ENCODE measurements around the gene PTRHD1. TPM values are rescaled to one million over a fixed set of nuclear protein-coding genes. Genes with fewer than 3 reads are reported as not detected.
"Not testable (repeated sequence)": the region's sequence is repeated elsewhere in the genome, so short reads cannot be mapped to it uniquely, and the experiment has no call there.

The PTRHD1 gene
- total RNA-seq, 4 donors from 2014 or later, result 8.4 to 19.7 (median 14.4) TPM

DNA sequence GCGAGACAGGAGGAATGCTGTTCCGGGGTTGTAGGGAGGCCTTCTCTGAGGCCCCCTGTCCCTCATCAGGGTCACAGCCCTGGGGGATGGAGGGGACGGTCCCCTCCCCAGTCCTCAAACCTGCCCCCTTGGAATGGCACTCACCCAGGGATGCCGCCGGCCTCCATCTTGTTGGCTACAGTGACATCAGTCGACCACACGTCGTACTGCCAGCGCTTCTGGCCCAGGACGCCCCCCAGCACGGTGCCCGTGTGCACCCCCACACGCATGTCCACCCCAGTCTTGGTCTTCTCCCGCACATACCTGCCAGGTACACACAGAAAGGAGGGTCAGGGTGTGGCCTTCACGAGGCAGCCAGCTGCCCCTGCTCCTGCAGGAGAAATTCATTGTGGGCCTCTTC, 46.5 kb upstream of the PTRHD1 start:
- no peaks in the 10 kb centered on the region for H3K9me3 ChIP-seq
- WGBS, 2 donors, result 91 to 93% methylated on average over 15 of the region's 15 CpGs
- H3K27me3 ChIP-seq, result no peaks in the 10 kb centered on the region
- H3K36me3 ChIP-seq, result peaks cover 0 to 99% (median 12%) of the 10 kb centered on the region in 3 donors
- H3K4me3 ChIP-seq, result no peak overlapping the region
- no peak for DNase-seq (ENCODE audit: low spot score in 2 of 2)
- TF ChIP-seq EP300 (IDR thresholded peaks at IDR 0.05) (no peak), POLR2A (IDR thresholded peaks at IDR 0.05) (no peak)
- TF ChIP-seq, protein P1, sequence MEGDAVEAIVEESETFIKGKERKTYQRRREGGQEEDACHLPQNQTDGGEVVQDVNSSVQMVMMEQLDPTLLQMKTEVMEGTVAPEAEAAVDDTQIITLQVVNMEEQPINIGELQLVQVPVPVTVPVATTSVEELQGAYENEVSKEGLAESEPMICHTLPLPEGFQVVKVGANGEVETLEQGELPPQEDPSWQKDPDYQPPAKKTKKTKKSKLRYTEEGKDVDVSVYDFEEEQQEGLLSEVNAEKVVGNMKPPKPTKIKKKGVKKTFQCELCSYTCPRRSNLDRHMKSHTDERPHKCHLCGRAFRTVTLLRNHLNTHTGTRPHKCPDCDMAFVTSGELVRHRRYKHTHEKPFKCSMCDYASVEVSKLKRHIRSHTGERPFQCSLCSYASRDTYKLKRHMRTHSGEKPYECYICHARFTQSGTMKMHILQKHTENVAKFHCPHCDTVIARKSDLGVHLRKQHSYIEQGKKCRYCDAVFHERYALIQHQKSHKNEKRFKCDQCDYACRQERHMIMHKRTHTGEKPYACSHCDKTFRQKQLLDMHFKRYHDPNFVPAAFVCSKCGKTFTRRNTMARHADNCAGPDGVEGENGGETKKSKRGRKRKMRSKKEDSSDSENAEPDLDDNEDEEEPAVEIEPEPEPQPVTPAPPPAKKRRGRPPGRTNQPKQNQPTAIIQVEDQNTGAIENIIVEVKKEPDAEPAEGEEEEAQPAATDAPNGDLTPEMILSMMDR (IDR thresholded peaks at IDR 0.05), result no peak
- H3K4me1 ChIP-seq, result peaks cover 0 to 8% (median 0%) of the 10 kb centered on the region in 4 donors
- H3K27ac ChIP-seq, result no peak overlapping the region

- H3K27me3 ChIP-seq, result no peaks in the 10 kb centered on the region
- no peaks in the 10 kb centered on the region for H3K9me3 ChIP-seq
- 89 to 91% methylated on average over 18 of the region's 18 CpGs for WGBS, 2 donors
- H3K4me3 ChIP-seq, result no peak overlapping the region
- peaks cover 0 to 100% (median 16%) of the 10 kb centered on the region in 3 donors for H3K36me3 ChIP-seq
- peaks cover 0 to 6% (median 0%) of the 10 kb centered on the region in 4 donors for H3K4me1 ChIP-seq
- TF ChIP-seq, protein P1 (IDR thresholded peaks at IDR 0.05), result no peak
- TF ChIP-seq POLR2A (IDR thresholded peaks at IDR 0.05), result no peak
- no peak for TF ChIP-seq EP300 (IDR thresholded peaks at IDR 0.05)
- DNase-seq (ENCODE audit: low spot score in 2 of 2), result no peak
- no peak overlapping the region for H3K27ac ChIP-seq
Observed at GRCh38 chr2:24838541-24838940, 45.4 kb upstream of the PTRHD1 start.

- no peak for DNase-seq (ENCODE audit: low spot score in 2 of 2)
- H3K4me3 ChIP-seq, result no peak overlapping the region
- WGBS, 2 donors, result 92 to 93% methylated on average over 5 of the region's 5 CpGs
- TF ChIP-seq EP300 (IDR thresholded peaks at IDR 0.05) (no peak), POLR2A (IDR thresholded peaks at IDR 0.05) (no peak)
- TF ChIP-seq, protein P1 (IDR thresholded peaks at IDR 0.05), result no peak
- H3K27ac ChIP-seq, result no peak overlapping the region
- no peaks in the 10 kb centered on the region for H3K27me3 ChIP-seq
- H3K4me1 ChIP-seq, result peaks cover 0 to under 1% (median 0%) of the 10 kb centered on the region in 4 donors
- H3K9me3 ChIP-seq, result no peaks in the 10 kb centered on the region
- H3K36me3 ChIP-seq, result peaks cover 0 to 100% (median 16%) of the 10 kb centered on the region in 3 donors
Observed at GRCh38 chr2:24837996-24838513, 44.9 kb upstream of the PTRHD1 start.

DNA sequence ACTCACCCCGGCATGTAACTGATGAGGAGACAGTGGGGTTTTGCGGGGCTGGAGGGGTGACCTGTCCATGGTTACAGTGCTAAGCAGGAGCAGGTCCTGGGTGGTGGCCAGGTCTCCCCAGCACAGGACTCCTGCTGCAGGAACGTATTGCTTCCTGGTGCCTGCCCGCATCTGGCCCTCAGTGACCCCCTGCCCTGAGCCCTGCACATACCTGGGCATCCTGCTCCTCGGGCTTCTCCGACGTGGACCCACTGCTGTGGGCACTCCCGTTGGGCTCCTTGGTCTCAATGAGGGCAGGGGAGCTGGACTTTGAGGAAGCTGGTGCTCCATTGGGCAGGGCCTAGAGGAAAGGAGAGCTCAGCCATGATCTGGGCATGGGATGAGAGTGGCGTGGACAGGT, 43.5 kb upstream of the PTRHD1 start:
- peaks cover 0 to 3% (median 0%) of the 10 kb centered on the region in 4 donors for H3K4me1 ChIP-seq
- no peaks in the 10 kb centered on the region for H3K9me3 ChIP-seq
- peaks cover 0 to 98% (median 16%) of the 10 kb centered on the region in 3 donors for H3K36me3 ChIP-seq
- no peak for TF ChIP-seq EP300 (IDR thresholded peaks at IDR 0.05)
- no peak for TF ChIP-seq POLR2A (IDR thresholded peaks at IDR 0.05)
- TF ChIP-seq, protein P1 (IDR thresholded peaks at IDR 0.05), result no peak
- WGBS, 2 donors, result 93% methylated on average over 9 of the region's 9 CpGs
- DNase-seq (ENCODE audit: low spot score in 2 of 2), result no peak
- H3K27ac ChIP-seq, result no peak overlapping the region
- no peak overlapping the region for H3K4me3 ChIP-seq
- H3K27me3 ChIP-seq, result no peaks in the 10 kb centered on the region

DNA sequence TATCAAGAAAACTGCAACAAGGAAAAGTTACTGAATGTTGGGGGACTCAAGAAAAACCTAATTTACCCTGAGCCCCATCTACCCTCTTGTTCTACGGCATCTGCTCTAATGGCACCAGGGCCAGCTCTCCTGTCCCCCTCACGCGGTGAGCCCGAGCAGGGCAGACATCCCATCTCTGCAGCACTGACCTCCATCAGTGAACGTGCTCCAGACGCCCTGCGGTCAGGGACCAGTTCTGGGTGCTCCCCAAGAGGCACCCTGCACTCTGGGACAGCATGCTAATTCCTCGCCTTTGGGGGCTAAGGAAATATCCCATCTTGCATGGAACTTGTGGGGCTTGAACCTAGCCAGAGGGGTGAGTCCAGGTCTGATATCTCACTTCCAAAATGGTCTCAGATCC, 43.0 kb upstream of the PTRHD1 start:
- peaks cover 0 to 96% (median 15%) of the 10 kb centered on the region in 3 donors for H3K36me3 ChIP-seq

DNA sequence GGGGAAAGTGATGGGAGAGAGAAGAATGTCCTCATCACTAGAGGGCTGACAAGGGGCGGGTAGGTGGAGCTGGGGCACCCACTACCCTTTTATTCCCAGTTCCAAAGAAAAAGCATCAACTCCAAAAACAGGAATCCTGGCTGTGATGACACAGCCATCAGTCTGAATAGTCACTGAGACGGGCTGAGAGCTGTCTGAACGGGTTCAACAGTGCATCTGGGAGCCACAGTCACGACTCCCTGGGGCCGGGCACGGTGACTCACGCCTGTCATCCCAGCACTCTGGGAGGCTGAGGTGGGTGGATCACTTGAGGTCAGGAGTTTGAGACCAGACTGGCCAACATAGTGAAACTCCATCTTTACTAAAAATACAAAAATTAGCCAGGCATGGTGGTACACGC, 42.2 kb upstream of the PTRHD1 start:
- peaks cover 3 to 96% (median 12%) of the 10 kb centered on the region in 3 donors for H3K36me3 ChIP-seq
- H3K27me3 ChIP-seq; H3K9me3 ChIP-seq; H3K27ac ChIP-seq; H3K4me1 ChIP-seq; DNase-seq (ENCODE audit: low spot score in 2 of 2); H3K4me3 ChIP-seq: not testable (repeated sequence)
- WGBS, 2 donors, result 76 to 78% methylated on average over 8 of the region's 8 CpGs

More for the DNA sequence above, 43.0 kb upstream of the PTRHD1 start:
- Histone ChIP-seq H3K27me3 (no peaks in the 10 kb centered on the region), H3K27ac (no peak overlapping the region), H3K9me3 (no peaks in the 10 kb centered on the region), H3K4me3 (no peak overlapping the region), H3K4me1 (peaks cover 0 to 3% (median 0%) of the 10 kb centered on the region in 4 donors)
- 95 to 98% methylated on average over 8 of the region's 8 CpGs for WGBS, 2 donors
- DNase-seq (ENCODE audit: low spot score in 2 of 2), result no peak
- TF ChIP-seq, protein P1 (IDR thresholded peaks at IDR 0.05), result no peak
- TF ChIP-seq POLR2A (IDR thresholded peaks at IDR 0.05) (no peak), EP300 (IDR thresholded peaks at IDR 0.05) (no peak)

Data from tibial nerve (tissue), 4 donors.